MCF 10A (cell line): ENCODE data around the gene PCSK1N. TPM values are rescaled to one million over a fixed set of nuclear protein-coding genes. Genes with fewer than 3 reads are reported as not detected.
A peak's percentile ranks its signal among the peaks of the same experiment; 100 is the strongest.
"Not testable (repeated sequence)": the region's sequence is repeated elsewhere in the genome, so short reads cannot be mapped to it uniquely, and the experiment has no call there.

ENCODE experiments used
- Bru-seq: library from RNA; stranded (reverse); fragments of 400-500 nt; gene quantifications from one replicate; lab custom pipeline; 2021; lab: Mats Ljungman, UMichigan
- BruChase-seq, 2 experiments: library from RNA; stranded (reverse); fragments of 400-500 nt; gene quantifications; one replicate each; lab custom pipeline; 2021; lab: Mats Ljungman, UMichigan
- BruUV-seq: library from RNA; stranded (reverse); fragments of 400-500 nt; replicated peaks from 2 replicates; lab custom pipeline; 2021; lab: Mats Ljungman, UMichigan
- CTCF ChIA-PET: fragments of 300-600 bp; sonication (Branson Sonifier 250); formaldehyde crosslinking; extraction: SDS; loops from one replicate; lab custom pipeline; 2021; ENCODE audit warnings: antibody characterized with exemption, inconsistent platforms; lab: Yijun Ruan, JAX
- POLR2A ChIA-PET: fragments of 300-600, 350-650 bp; sonication (Branson Sonifier 250); formaldehyde crosslinking; extraction: SDS; loops from one replicate; lab custom pipeline; 2020; ENCODE audit warnings: antibody characterized with exemption, inconsistent platforms; lab: Yijun Ruan, JAX
- DNase-seq: peaks from one replicate; pipeline ENCODE4 v3.0.0-alpha.2; 2018; ENCODE audit not compliant: unreplicated experiment
- H3K27ac Mint-ChIP-seq: one replicate; pipeline ENCODE4 v1.8.0; 2022; ENCODE audit warnings: mild to moderate bottlenecking, low read depth, mixed read lengths; ENCODE audit not compliant: unreplicated experiment
- H3K27me3 Mint-ChIP-seq: one replicate; pipeline ENCODE4 v1.8.0; 2022; ENCODE audit warnings: mixed read lengths; ENCODE audit not compliant: insufficient read depth, unreplicated experiment
- H3K36me3 Mint-ChIP-seq: one replicate; pipeline ENCODE4 v1.8.0; 2022; ENCODE audit warnings: mild to moderate bottlenecking, moderate library complexity, mixed read lengths; ENCODE audit not compliant: insufficient read depth, unreplicated experiment
- H3K4me1 Mint-ChIP-seq: one replicate; pipeline ENCODE4 v1.8.0; 2022; ENCODE audit warnings: mixed read lengths; ENCODE audit not compliant: insufficient read depth, unreplicated experiment
- H3K4me3 Mint-ChIP-seq: one replicate; pipeline ENCODE4 v1.8.0; 2022; ENCODE audit warnings: mild to moderate bottlenecking, moderate library complexity, mixed read lengths; ENCODE audit not compliant: unreplicated experiment
- H3K9me3 Mint-ChIP-seq: one replicate; pipeline ENCODE4 v1.8.0; 2022; ENCODE audit warnings: mixed read lengths; ENCODE audit not compliant: unreplicated experiment
- intact Hi-C: fragments of 100-400 bp; cut with micrococcal nuclease; formaldehyde crosslinking; loops from 2 replicates; pipeline ENCODE4 v1.14.1; 2022
- long read RNA-seq: library from polyadenylated mRNA; stranded (forward); transcript quantifications from one replicate; pipeline ENCODE4 v2.0.0, GENCODE V29; 2022
- total RNA-seq: library from RNA; stranded (reverse); gene quantifications from 2 replicates; pipeline ENCODE4 v1.2.3, GENCODE V29; 2022
- TF ChIP-seq, protein P1 (sequence below): fragments of 200-600 bp; IDR thresholded peaks from one replicate; pipeline ENCODE4 v1.8.0; 2022; ENCODE audit warnings: antibody characterized with exemption, mild to moderate bottlenecking; ENCODE audit not compliant: unreplicated experiment

The PCSK1N gene, protein sequence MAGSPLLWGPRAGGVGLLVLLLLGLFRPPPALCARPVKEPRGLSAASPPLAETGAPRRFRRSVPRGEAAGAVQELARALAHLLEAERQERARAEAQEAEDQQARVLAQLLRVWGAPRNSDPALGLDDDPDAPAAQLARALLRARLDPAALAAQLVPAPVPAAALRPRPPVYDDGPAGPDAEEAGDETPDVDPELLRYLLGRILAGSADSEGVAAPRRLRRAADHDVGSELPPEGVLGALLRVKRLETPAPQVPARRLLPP
- 5.0 and 6.3 TPM in 2 replicates for total RNA-seq
- Bru-seq, nascent RNA = percentile 26 among the genes with signal in this experiment
- BruChase-seq, experiment 1, labeled RNA remaining after a 6-hour chase = percentile 27 among the genes with signal in this experiment
- BruChase-seq, experiment 2, labeled RNA remaining after a 2-hour chase = percentile 28 among the genes with signal in this experiment
- long read RNA-seq, transcript PCSK1N-201 (3 exons, 1,050 nt) = major isoform, 23 of 23 reads
- long read RNA-seq, partial matches to known transcripts = 0 of 23 reads
- long read RNA-seq, other reads (novel, unspliced or antisense) = 0 of 23 reads

DNA sequence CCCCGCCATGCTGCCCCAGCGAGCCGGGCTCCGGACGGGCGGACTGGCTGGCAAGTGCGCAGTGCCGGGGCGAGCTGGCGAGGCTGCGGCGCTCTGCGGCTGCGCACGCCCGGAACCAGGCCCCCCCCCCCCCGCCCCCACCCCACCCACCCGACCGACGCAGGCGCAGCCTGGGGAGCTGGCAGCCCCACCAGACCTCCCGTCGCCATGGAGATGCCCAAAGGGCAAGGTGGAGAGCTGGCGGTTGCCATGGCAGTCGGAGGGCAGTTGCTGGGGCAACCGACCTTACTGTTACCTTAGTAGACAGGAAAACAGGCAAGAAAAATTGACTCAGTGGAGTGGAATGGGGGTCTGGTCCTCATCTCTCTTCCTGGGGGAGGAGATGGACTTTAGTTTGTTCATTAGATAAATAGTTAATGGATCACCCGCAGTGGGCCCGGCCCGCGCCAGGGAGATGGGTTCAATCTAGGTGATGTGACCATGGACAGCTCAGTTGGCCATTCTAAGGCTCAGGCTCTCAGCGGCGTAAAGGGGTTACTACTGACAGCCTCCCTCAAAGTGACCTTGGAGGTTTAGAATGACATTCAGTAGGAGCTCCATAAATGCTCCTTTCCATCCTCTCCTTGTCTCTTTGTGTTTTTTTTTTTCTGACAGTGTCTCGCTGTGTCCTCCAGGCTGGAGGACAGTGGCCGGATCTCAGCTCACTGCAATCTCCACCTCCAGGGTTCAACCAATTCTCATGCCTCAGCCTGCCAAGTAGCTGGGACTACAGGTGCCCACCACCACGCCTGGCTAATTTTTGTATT, at the start of gene PCSK1N:
TSS of gene PCSK1N (minus strand) at position 87 of the 806 bp plus-strand sequence. CDS start at position 9, 78 bp downstream.
- H3K4me1 Mint-ChIP-seq = peaks cover 8% of the 10 kb centered on the region
- intact Hi-C loops = no loop called here
- no peak for DNase-seq
- H3K36me3 Mint-ChIP-seq = no peaks in the 10 kb centered on the region
- CTCF ChIA-PET = interaction anchor here (0.5 to 0.6 kb wide), 2 partner anchors 9 to 96 kb away, joined by 3 read pairs; no protein-coding TSS in a partner anchor
- H3K27me3 Mint-ChIP-seq = no peaks in the 10 kb centered on the region
- BruUV-seq = no TSS peak
- peak within 1 kb of the TSS; percentile 74 for H3K4me3 Mint-ChIP-seq
- peaks cover 8% of the 10 kb centered on the region for H3K9me3 Mint-ChIP-seq
- TF ChIP-seq, protein P1, sequence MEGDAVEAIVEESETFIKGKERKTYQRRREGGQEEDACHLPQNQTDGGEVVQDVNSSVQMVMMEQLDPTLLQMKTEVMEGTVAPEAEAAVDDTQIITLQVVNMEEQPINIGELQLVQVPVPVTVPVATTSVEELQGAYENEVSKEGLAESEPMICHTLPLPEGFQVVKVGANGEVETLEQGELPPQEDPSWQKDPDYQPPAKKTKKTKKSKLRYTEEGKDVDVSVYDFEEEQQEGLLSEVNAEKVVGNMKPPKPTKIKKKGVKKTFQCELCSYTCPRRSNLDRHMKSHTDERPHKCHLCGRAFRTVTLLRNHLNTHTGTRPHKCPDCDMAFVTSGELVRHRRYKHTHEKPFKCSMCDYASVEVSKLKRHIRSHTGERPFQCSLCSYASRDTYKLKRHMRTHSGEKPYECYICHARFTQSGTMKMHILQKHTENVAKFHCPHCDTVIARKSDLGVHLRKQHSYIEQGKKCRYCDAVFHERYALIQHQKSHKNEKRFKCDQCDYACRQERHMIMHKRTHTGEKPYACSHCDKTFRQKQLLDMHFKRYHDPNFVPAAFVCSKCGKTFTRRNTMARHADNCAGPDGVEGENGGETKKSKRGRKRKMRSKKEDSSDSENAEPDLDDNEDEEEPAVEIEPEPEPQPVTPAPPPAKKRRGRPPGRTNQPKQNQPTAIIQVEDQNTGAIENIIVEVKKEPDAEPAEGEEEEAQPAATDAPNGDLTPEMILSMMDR = no peak
- no peak within 1 kb of the TSS for H3K27ac Mint-ChIP-seq
- POLR2A ChIA-PET = no interaction called here

DNA sequence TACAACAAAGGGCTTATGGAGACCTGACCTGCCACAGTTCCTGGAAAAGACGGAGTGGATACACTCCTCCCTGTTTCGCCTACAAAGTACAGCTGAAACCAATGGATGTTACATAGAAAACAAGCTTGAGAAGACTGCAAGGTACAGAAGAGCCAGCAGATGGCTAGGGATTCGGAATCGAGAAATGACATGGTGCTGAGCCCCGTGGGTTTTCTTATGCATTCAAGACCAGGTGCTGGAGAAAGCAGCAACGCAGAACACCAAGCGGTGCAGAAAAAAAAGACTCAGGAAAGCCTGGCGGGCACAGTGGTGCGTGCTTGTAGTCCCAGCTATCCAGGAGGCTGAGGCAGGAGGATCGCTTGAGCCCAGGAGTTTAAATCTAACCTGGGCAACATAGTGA, 48.3 kb upstream of the PCSK1N start:
- TF ChIP-seq, protein P1 = no peak
- H3K9me3 Mint-ChIP-seq = no peaks in the 10 kb centered on the region
- BruUV-seq = no TSS peak
- no peaks in the 10 kb centered on the region for H3K27me3 Mint-ChIP-seq
- intact Hi-C loops = no loop called here
- CTCF ChIA-PET = no interaction called here
- H3K27ac Mint-ChIP-seq = no peak overlapping the region
- no peaks in the 10 kb centered on the region for H3K36me3 Mint-ChIP-seq
- DNase-seq = no peak
- no peak overlapping the region for H3K4me3 Mint-ChIP-seq
- POLR2A ChIA-PET = no interaction called here
- H3K4me1 Mint-ChIP-seq = no peaks in the 10 kb centered on the region

DNA sequence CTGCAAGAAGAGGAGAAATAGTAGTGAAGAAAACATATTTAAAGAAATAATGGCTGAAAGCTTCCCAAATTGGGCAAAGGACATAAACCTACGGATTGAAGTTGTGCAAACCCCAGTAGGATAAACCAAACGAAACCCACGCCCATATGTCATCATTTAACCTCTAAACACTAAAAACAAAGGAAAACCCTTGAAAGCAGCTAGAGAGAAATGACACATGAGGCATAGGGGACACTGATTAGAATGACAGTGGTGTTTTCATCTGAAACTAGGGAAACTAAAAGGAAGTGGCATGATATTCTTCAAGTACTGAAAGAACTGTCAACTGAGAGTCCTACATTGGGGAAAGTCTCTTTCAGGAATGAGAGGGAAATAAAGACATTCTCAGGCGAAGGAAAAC, 41.5 kb upstream of the PCSK1N start:
- POLR2A ChIA-PET, H3K4me1 Mint-ChIP-seq, H3K27ac Mint-ChIP-seq, BruUV-seq, H3K9me3 Mint-ChIP-seq, intact Hi-C loops, H3K4me3 Mint-ChIP-seq, CTCF ChIA-PET, H3K36me3 Mint-ChIP-seq, H3K27me3 Mint-ChIP-seq, DNase-seq: not testable (repeated sequence)

DNA sequence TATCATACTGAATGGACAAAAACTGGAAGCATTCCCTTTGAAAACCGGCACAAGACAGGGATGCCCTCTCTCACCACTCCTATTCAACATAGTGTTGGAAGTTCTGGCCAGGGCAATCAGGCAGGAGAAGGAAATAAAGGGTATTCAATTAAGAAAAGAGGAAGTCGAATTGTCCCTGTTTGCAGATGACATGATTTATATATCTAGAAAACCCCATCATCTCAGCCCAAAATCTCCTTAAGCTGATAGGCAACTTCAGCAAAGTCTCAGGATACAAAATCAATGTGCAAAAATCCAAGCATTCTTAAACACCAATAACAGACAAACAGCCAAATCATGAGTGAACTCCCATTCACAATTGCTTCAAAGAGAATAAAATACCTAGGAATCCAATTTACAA, 36.6 kb upstream of the PCSK1N start:
- H3K36me3 Mint-ChIP-seq, H3K9me3 Mint-ChIP-seq, H3K4me3 Mint-ChIP-seq, H3K27me3 Mint-ChIP-seq, POLR2A ChIA-PET, H3K27ac Mint-ChIP-seq, BruUV-seq, CTCF ChIA-PET, intact Hi-C loops, DNase-seq: not testable (repeated sequence)
- peaks cover 16% of the 10 kb centered on the region for H3K4me1 Mint-ChIP-seq
